Breast epithelium (tissue), 4 donors: ENCODE results near the gene GABPB1. TPM values are rescaled to one million over a fixed set of nuclear protein-coding genes. Genes with fewer than 3 reads are reported as not detected.

Experiments
- DNase-seq, 2 donors: peaks; one replicate each; pipeline ENCODE4 v3.0.0-alpha.2; 2019; ENCODE audit warnings: low spot score in 2 of 2
- H3K27ac ChIP-seq, 2 donors: fragments of 200-600 bp; sonication (generic) in 1 of 2; one replicate each; pipeline ENCODE4 v1.5.1; 2016 to 2019; ENCODE audit warnings: mild to moderate bottlenecking in 1 of 2
- H3K27me3 ChIP-seq, 2 donors: fragments of 200-600 bp; sonication (generic) in 1 of 2; one replicate each; pipeline versions ENCODE4 v1.5.1 to v1.6.0; 2017 to 2019; ENCODE audit warnings: control low read depth in 1 of 2, mild to moderate bottlenecking in 1 of 2
- H3K36me3 ChIP-seq: fragments of 200-600 bp; one replicate; pipeline ENCODE4 v1.5.1; 2019
- H3K4me1 ChIP-seq, 2 donors: fragments of 200-600 bp; sonication (generic); one replicate each; pipeline ENCODE4 v1.5.1; 2016 to 2019; ENCODE audit warnings: control low read depth in 1 of 2
- H3K4me3 ChIP-seq, 3 donors: fragments of 200-600 bp; sonication (generic); 1 replicate in 2 of 3; 2 replicates in 1 of 3; pipeline ENCODE4 v1.5.1; 2016 to 2019; ENCODE audit warnings: mild to moderate bottlenecking in 3 of 3, moderate library complexity in 2 of 3
- H3K9me3 ChIP-seq, 2 donors: fragments of 200-600 bp; sonication (generic) in 1 of 2; one replicate each; pipeline ENCODE4 v1.5.1; 2016 to 2019; ENCODE audit warnings: control low read depth in 1 of 2
- CTCF ChIP-seq, 3 donors: fragments of 450-650 bp; IDR thresholded peaks; one replicate each; pipeline ENCODE4 v1.5.1; 2016 to 2017; ENCODE audit warnings: antibody characterized with exemption in 3 of 3, mild to moderate bottlenecking in 3 of 3, moderate library complexity in 3 of 3
- POLR2A ChIP-seq: fragments of 450-650 bp; IDR thresholded peaks from one replicate; pipeline ENCODE4 v1.6.1; 2016; ENCODE audit warnings: antibody characterized with exemption, mild to moderate bottlenecking, moderate library complexity
- POLR2AphosphoS5 ChIP-seq, 3 donors: sonication (generic); formaldehyde crosslinking; IDR thresholded peaks; one replicate each; pipeline ENCODE4 v1.6.1; 2017; ENCODE audit warnings: antibody characterized with exemption in 3 of 3
- intact Hi-C: fragments of 100-400 bp; cut with DNase I; formaldehyde crosslinking; loops from one replicate; pipeline ENCODE4 v1.15.1; 2023; ENCODE audit warnings: low total_unique reads
- total RNA-seq, 3 donors: library from RNA; depleted of rRNA; stranded (reverse); fragments of >200 nt; gene quantifications; one replicate each; pipeline ENCODE4 v1.1.0, GENCODE V29; 2016

Gene GABPB1
- total RNA-seq, 3 donors from 2014 or later = 14.6 to 37.4 (median 35.9) TPM

GRCh38 chr15:50355619-50355905 lies 564 bp upstream of the GABPB1 start:
- Histone ChIP-seq H3K27ac (peak overlapping the region; percentile 99 to 100), H3K9me3 (no peaks in the 10 kb centered on the region), H3K27me3 (no peaks in the 10 kb centered on the region), H3K4me3 (peak overlapping the region; percentile 93 to 100 (median 94)), H3K4me1 (peaks cover 7 to 14% of the 10 kb centered on the region in 2 donors), H3K36me3 (no peaks in the 10 kb centered on the region)
- intact Hi-C loops = no loop called here
- TF ChIP-seq POLR2A (no peak), POLR2AphosphoS5 (IDR thresholded peaks at IDR 0.05) (no peak), CTCF (IDR thresholded peaks at IDR 0.05) (no peak)
- DNase-seq = no peak

GRCh38 chr15:50353975-50354837 lies 792 bp downstream of the GABPB1 start:
- intact Hi-C loops = no loop called here
- peaks cover 7 to 14% of the 10 kb centered on the region in 2 donors for H3K4me1 ChIP-seq
- peak overlapping the region; percentile 93 to 100 (median 94) for H3K4me3 ChIP-seq
- H3K9me3 ChIP-seq = no peaks in the 10 kb centered on the region
- peak; percentile 54 to 55 for DNase-seq
- no peaks in the 10 kb centered on the region for H3K27me3 ChIP-seq
- no peaks in the 10 kb centered on the region for H3K36me3 ChIP-seq
- H3K27ac ChIP-seq = peak overlapping the region; percentile 99 to 100
- TF ChIP-seq CTCF (IDR thresholded peaks at IDR 0.05) (no peak), POLR2A (no peak), POLR2AphosphoS5 (IDR thresholded peaks at IDR 0.05) (peak; percentile 48 to 71 (median 71))

- intact Hi-C loops = no loop called here
- Histone ChIP-seq H3K27ac (peak overlapping the region; percentile 99 to 100), H3K4me3 (peak overlapping the region; percentile 93 to 100 (median 94)), H3K36me3 (no peaks in the 10 kb centered on the region), H3K9me3 (no peaks in the 10 kb centered on the region), H3K4me1 (peaks cover 7 to 14% of the 10 kb centered on the region in 2 donors), H3K27me3 (no peaks in the 10 kb centered on the region)
- TF ChIP-seq CTCF (IDR thresholded peaks at IDR 0.05) = no peak
- TF ChIP-seq POLR2AphosphoS5 (IDR thresholded peaks at IDR 0.05) = no peak
- no peak for TF ChIP-seq POLR2A
- DNase-seq = no peak
Observed at GRCh38 chr15:50353251-50353974, 1.6 kb downstream of the GABPB1 start.

GRCh38 chr15:50350621-50351020 lies 4.4 kb downstream of the GABPB1 start:
- no peaks in the 10 kb centered on the region for H3K36me3 ChIP-seq
- TF ChIP-seq POLR2A (no peak), POLR2AphosphoS5 (IDR thresholded peaks at IDR 0.05) (no peak), CTCF (IDR thresholded peaks at IDR 0.05) (no peak)
- H3K27ac ChIP-seq = peak overlapping the region; percentile 48 to 99
- DNase-seq = no peak
- H3K9me3 ChIP-seq = no peaks in the 10 kb centered on the region
- H3K4me1 ChIP-seq = peaks cover 5 to 7% of the 10 kb centered on the region in 2 donors
- intact Hi-C loops = no loop called here
- no peaks in the 10 kb centered on the region for H3K27me3 ChIP-seq
- H3K4me3 ChIP-seq = peak overlapping the region in 1 of 3 donors; percentile 94

GRCh38 chr15:50345298-50345697 lies 9.7 kb downstream of the GABPB1 start:
- Histone ChIP-seq H3K27me3 (no peaks in the 10 kb centered on the region), H3K4me3 (no peak overlapping the region), H3K4me1 (no peaks in the 10 kb centered on the region), H3K27ac (no peak overlapping the region), H3K36me3 (no peaks in the 10 kb centered on the region), H3K9me3 (no peaks in the 10 kb centered on the region)
- DNase-seq = no peak
- TF ChIP-seq POLR2A = no peak
- TF ChIP-seq CTCF (IDR thresholded peaks at IDR 0.05) = no peak
- TF ChIP-seq POLR2AphosphoS5 (IDR thresholded peaks at IDR 0.05) = no peak
- intact Hi-C loops = no loop called here
